Measurements from ENCODE around the gene E2F7. TPM values are rescaled to one million over a fixed set of nuclear protein-coding genes. Genes with fewer than 3 reads are reported as not detected.

Gene E2F7
- total and polyA plus RNA-seq, 2 of the 13 experiments (the other 11 are each of a cell fraction or from before 2014, with no cell fraction given), result 1.7 to 7.3 TPM

DNA sequence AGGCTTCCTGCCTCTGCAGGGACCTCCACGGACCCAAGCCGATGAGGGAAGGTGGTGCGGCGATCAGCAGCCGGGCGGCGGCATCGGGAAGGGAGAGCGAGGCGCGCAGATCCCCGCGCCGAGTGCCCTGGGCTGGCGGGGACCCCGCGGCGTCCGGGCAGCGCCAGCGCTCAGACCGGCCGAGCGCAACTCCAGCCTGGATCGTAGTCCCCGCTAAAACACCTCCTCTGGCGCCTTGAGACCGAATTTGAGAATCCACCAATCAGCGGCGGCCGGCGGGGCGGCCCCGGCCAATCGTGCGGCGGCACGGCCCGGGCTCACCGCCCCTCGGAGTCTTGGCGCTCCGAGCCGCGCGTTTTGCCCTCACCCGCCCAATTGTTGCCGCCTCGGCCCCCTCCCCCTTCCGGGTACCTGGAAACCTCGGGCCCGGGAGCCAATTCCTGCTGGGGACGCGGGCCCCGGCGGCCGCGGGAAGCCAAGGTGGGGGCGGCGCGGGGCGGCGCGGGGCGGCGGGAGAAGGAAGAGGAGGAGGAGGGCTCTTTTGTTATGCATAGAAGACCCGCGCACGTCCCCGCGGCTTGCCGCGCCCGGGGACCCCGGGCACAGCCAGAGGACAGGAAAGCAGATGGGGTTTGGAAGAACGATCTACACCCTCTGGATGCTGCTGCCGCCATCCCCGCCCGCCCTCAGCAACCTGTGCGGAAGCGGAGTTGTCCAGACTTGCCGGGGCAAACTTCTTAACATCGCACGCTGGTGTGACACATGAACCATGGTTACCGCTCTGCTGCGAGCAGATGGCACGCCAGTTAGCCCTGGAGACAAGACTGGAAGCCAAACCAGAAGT is at the start of gene E2F7 (continued):
- TF ChIP-seq PHF8 (CRISPR knock-in tag; IDR thresholded peaks at IDR 0.05) (peak; percentile 66; the same call in 1 of the 2 replicates), ZBTB42 (CRISPR knock-in tag; IDR thresholded peaks at IDR 0.05) (no peak), BORCS8-MEF2B (CRISPR knock-in tag; IDR thresholded peaks at IDR 0.05) (peak; percentile 49), ZFAT (CRISPR knock-in tag; conservative IDR thresholded peaks at IDR 0.05) (no peak), ZFP1 (CRISPR knock-in tag; IDR thresholded peaks at IDR 0.05) (no peak), ZNF790 (CRISPR knock-in tag; IDR thresholded peaks at IDR 0.05; ENCODE audit: borderline replicate concordance) (peak; percentile 72; the same call in 1 of the 2 replicates), GATAD2A (CRISPR knock-in tag; IDR thresholded peaks at IDR 0.05) (no peak), NCOA1 (CRISPR knock-in tag; IDR thresholded peaks at IDR 0.05) (no peak), PHF21A (CRISPR knock-in tag; IDR thresholded peaks at IDR 0.05) (peak; percentile 80; the same call in 1 of the 2 replicates), FIP1L1 (IDR thresholded peaks at IDR 0.05; ENCODE audit: borderline replicate concordance, insufficient read depth, low read depth, low read length) (no peak), ZBTB8A (CRISPR knock-in tag; IDR thresholded peaks at IDR 0.05; ENCODE audit: borderline replicate concordance, low read depth) (no peak), PITX1 (CRISPR knock-in tag; IDR thresholded peaks at IDR 0.05) (no peak), ATAD3A (CRISPR knock-in tag; IDR thresholded peaks at IDR 0.05) (no peak), PAX8 (CRISPR knock-in tag; IDR thresholded peaks at IDR 0.05; ENCODE audit: borderline replicate concordance) (no peak), ZNF713 (CRISPR knock-in tag; IDR thresholded peaks at IDR 0.05) (no peak), DNMT3B (CRISPR knock-in tag; conservative IDR thresholded peaks at IDR 0.05) (no peak)
- TF ChIP-seq, protein P1, sequence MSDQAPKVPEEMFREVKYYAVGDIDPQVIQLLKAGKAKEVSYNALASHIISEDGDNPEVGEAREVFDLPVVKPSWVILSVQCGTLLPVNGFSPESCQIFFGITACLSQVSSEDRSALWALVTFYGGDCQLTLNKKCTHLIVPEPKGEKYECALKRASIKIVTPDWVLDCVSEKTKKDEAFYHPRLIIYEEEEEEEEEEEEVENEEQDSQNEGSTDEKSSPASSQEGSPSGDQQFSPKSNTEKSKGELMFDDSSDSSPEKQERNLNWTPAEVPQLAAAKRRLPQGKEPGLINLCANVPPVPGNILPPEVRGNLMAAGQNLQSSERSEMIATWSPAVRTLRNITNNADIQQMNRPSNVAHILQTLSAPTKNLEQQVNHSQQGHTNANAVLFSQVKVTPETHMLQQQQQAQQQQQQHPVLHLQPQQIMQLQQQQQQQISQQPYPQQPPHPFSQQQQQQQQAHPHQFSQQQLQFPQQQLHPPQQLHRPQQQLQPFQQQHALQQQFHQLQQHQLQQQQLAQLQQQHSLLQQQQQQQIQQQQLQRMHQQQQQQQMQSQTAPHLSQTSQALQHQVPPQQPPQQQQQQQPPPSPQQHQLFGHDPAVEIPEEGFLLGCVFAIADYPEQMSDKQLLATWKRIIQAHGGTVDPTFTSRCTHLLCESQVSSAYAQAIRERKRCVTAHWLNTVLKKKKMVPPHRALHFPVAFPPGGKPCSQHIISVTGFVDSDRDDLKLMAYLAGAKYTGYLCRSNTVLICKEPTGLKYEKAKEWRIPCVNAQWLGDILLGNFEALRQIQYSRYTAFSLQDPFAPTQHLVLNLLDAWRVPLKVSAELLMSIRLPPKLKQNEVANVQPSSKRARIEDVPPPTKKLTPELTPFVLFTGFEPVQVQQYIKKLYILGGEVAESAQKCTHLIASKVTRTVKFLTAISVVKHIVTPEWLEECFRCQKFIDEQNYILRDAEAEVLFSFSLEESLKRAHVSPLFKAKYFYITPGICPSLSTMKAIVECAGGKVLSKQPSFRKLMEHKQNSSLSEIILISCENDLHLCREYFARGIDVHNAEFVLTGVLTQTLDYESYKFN (CRISPR knock-in tag; conservative IDR thresholded peaks at IDR 0.05), result no peak
- TF ChIP-seq, protein P2, sequence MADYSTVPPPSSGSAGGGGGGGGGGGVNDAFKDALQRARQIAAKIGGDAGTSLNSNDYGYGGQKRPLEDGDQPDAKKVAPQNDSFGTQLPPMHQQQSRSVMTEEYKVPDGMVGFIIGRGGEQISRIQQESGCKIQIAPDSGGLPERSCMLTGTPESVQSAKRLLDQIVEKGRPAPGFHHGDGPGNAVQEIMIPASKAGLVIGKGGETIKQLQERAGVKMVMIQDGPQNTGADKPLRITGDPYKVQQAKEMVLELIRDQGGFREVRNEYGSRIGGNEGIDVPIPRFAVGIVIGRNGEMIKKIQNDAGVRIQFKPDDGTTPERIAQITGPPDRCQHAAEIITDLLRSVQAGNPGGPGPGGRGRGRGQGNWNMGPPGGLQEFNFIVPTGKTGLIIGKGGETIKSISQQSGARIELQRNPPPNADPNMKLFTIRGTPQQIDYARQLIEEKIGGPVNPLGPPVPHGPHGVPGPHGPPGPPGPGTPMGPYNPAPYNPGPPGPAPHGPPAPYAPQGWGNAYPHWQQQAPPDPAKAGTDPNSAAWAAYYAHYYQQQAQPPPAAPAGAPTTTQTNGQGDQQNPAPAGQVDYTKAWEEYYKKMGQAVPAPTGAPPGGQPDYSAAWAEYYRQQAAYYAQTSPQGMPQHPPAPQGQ (CRISPR knock-in tag; IDR thresholded peaks at IDR 0.05; ENCODE audit: borderline replicate concordance), result no peak
- TF ChIP-seq, protein P3, sequence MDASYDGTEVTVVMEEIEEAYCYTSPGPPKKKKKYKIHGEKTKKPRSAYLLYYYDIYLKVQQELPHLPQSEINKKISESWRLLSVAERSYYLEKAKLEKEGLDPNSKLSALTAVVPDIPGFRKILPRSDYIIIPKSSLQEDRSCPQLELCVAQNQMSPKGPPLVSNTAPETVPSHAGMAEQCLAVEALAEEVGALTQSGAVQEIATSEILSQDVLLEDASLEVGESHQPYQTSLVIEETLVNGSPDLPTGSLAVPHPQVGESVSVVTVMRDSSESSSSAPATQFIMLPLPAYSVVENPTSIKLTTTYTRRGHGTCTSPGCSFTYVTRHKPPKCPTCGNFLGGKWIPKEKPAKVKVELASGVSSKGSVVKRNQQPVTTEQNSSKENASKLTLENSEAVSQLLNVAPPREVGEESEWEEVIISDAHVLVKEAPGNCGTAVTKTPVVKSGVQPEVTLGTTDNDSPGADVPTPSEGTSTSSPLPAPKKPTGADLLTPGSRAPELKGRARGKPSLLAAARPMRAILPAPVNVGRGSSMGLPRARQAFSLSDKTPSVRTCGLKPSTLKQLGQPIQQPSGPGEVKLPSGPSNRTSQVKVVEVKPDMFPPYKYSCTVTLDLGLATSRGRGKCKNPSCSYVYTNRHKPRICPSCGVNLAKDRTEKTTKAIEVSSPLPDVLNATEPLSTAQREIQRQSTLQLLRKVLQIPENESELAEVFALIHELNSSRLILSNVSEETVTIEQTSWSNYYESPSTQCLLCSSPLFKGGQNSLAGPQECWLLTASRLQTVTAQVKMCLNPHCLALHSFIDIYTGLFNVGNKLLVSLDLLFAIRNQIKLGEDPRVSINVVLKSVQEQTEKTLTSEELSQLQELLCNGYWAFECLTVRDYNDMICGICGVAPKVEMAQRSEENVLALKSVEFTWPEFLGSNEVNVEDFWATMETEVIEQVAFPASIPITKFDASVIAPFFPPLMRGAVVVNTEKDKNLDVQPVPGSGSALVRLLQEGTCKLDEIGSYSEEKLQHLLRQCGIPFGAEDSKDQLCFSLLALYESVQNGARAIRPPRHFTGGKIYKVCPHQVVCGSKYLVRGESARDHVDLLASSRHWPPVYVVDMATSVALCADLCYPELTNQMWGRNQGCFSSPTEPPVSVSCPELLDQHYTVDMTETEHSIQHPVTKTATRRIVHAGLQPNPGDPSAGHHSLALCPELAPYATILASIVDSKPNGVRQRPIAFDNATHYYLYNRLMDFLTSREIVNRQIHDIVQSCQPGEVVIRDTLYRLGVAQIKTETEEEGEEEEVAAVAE (CRISPR knock-in tag; IDR thresholded peaks at IDR 0.05; ENCODE audit: borderline replicate concordance), result no peak
- TF ChIP-seq, protein P4, sequence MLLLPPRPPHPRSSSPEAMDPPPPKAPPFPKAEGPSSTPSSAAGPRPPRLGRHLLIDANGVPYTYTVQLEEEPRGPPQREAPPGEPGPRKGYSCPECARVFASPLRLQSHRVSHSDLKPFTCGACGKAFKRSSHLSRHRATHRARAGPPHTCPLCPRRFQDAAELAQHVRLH (CRISPR knock-in tag; IDR thresholded peaks at IDR 0.05; ENCODE audit: borderline replicate concordance, low read depth), result no peak
